GM23248 (cell line): ENCODE measurements around the gene PPP1CC.

Experiments used
- EZH2 ChIP-seq: fragments of 200-600 bp; sonication (generic); IDR thresholded peaks from 2 replicates; pipeline ENCODE4 v1.6.1; 2018; ENCODE audit warnings: antibody characterized with exemption, mild to moderate bottlenecking; ENCODE audit not compliant: insufficient read depth, poor library complexity, severe bottlenecking
- EZH2phosphoT487 ChIP-seq: fragments of 200-600 bp; sonication (generic); IDR thresholded peaks from 2 replicates; pipeline ENCODE4 v1.6.1; 2018; ENCODE audit warnings: antibody characterized with exemption, moderate library complexity, mild to moderate bottlenecking, low read depth; ENCODE audit not compliant: insufficient read depth

- no peak for TF ChIP-seq EZH2
- no peak for TF ChIP-seq EZH2phosphoT487
These were observed 3.0 kb upstream of the PPP1CC start for GRCh38 chr12:110745542-110746284.
